Progenitor cell of endocrine pancreas (in vitro differentiated cells): ENCODE measurements around the gene CALML3. TPM values are rescaled to one million over a fixed set of nuclear protein-coding genes. Genes with fewer than 3 reads are reported as not detected.

Experiments
- DNase-seq: peaks from one replicate; pipeline ENCODE4 v3.0.0; 2021; ENCODE audit warnings: low spot score; ENCODE audit not compliant: unreplicated experiment
- H3K27ac Mint-ChIP-seq: 2 replicates; pipeline ENCODE4 v1.8.0; 2021; ENCODE audit warnings: mild to moderate bottlenecking, moderate library complexity, mixed read lengths
- H3K27me3 Mint-ChIP-seq: 2 replicates; pipeline ENCODE4 v1.8.0; 2021; ENCODE audit warnings: mixed read lengths
- H3K36me3 Mint-ChIP-seq: 2 replicates; pipeline ENCODE4 v1.8.0; 2022; ENCODE audit warnings: mixed read lengths; ENCODE audit not compliant: insufficient read depth
- H3K4me1 Mint-ChIP-seq: 2 replicates; pipeline ENCODE4 v1.8.0; 2021; ENCODE audit warnings: low read depth, mixed read lengths
- H3K4me3 Mint-ChIP-seq: 2 replicates; pipeline ENCODE4 v1.8.0; 2021; ENCODE audit warnings: low read depth, mild to moderate bottlenecking, moderate library complexity, mixed read lengths
- H3K9me3 Mint-ChIP-seq: 2 replicates; pipeline ENCODE4 v1.8.0; 2021; ENCODE audit warnings: low read depth, mixed read lengths
- total RNA-seq: library from RNA; stranded (reverse); gene quantifications from 2 replicates; pipeline ENCODE4 v1.2.1, GENCODE V29; 2021
- TF ChIP-seq, protein P1 (sequence below): fragments of 200-600 bp; sonication (generic); IDR thresholded peaks from one replicate; pipeline ENCODE4 v1.5.0; 2021; ENCODE audit warnings: antibody characterized with exemption, mild to moderate bottlenecking; ENCODE audit not compliant: unreplicated experiment

CALML3 gene
- total RNA-seq, 1 donor from 2014 or later = not detected

DNA sequence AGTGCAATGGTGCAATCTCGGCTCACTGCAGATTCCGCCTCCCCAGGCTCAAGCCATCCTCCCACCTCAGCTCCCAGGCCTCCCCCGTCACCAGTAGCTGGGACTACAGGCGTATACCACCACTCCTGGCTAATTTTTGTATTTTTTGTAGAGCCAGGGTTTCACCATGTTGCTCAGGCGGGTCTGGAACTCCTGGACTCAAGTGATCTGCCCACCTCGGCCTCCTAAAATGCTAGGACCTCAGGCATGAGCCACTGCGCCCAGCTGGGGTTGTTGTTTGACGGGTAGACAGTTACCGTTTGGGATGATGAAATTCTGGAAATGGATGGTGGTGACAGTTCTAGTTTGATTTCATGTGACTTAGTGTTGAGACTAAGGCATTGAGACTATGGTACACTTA is 15.3 kb downstream of the CALML3 start:
- no peak overlapping the region for H3K4me3 Mint-ChIP-seq
- TF ChIP-seq, protein P1, sequence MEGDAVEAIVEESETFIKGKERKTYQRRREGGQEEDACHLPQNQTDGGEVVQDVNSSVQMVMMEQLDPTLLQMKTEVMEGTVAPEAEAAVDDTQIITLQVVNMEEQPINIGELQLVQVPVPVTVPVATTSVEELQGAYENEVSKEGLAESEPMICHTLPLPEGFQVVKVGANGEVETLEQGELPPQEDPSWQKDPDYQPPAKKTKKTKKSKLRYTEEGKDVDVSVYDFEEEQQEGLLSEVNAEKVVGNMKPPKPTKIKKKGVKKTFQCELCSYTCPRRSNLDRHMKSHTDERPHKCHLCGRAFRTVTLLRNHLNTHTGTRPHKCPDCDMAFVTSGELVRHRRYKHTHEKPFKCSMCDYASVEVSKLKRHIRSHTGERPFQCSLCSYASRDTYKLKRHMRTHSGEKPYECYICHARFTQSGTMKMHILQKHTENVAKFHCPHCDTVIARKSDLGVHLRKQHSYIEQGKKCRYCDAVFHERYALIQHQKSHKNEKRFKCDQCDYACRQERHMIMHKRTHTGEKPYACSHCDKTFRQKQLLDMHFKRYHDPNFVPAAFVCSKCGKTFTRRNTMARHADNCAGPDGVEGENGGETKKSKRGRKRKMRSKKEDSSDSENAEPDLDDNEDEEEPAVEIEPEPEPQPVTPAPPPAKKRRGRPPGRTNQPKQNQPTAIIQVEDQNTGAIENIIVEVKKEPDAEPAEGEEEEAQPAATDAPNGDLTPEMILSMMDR = no peak
- no peak overlapping the region for H3K27ac Mint-ChIP-seq
- DNase-seq = no peak
- H3K36me3 Mint-ChIP-seq = peaks cover 4% of the 10 kb centered on the region
- peaks cover 12% of the 10 kb centered on the region for H3K9me3 Mint-ChIP-seq
- H3K4me1 Mint-ChIP-seq = peaks cover 8% of the 10 kb centered on the region
- H3K27me3 Mint-ChIP-seq = no peaks in the 10 kb centered on the region

DNA sequence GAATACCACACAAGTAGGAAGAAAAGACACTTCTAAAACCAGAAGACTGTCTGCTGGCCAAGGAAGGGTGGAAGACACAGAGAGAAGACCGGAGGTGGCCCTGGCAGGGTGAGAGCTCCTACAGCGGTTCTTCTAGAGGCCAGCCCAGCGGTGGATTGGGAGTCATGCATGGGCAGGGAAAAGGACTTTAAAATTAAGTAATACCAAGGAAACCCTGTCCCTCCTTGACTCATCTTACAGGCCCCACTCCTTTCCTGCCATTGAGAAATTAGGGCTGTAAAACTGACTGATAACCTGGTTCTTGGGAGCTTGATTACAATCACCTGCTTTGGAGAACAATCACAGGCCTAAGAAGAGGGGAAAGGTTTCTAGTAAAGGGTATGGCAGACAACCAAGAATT is 16.1 kb downstream of the CALML3 start:
- Mint-ChIP-seq H3K4me3 (no peak overlapping the region), H3K4me1 (peaks cover 8% of the 10 kb centered on the region), H3K27me3 (no peaks in the 10 kb centered on the region), H3K9me3 (peaks cover 12% of the 10 kb centered on the region), H3K27ac (no peak overlapping the region), H3K36me3 (peaks cover 4% of the 10 kb centered on the region)
- TF ChIP-seq, protein P1 = no peak
- no peak for DNase-seq

GRCh38 chr10:5542100-5542499 is 17.3 kb downstream of the CALML3 start:
- DNase-seq = no peak
- no peaks in the 10 kb centered on the region for H3K27me3 Mint-ChIP-seq
- H3K9me3 Mint-ChIP-seq = peaks cover 12% of the 10 kb centered on the region
- TF ChIP-seq, protein P1 = no peak
- no peak overlapping the region for H3K27ac Mint-ChIP-seq
- H3K4me3 Mint-ChIP-seq = no peak overlapping the region
- peaks cover 8% of the 10 kb centered on the region for H3K4me1 Mint-ChIP-seq
- peaks cover 4% of the 10 kb centered on the region for H3K36me3 Mint-ChIP-seq

DNA sequence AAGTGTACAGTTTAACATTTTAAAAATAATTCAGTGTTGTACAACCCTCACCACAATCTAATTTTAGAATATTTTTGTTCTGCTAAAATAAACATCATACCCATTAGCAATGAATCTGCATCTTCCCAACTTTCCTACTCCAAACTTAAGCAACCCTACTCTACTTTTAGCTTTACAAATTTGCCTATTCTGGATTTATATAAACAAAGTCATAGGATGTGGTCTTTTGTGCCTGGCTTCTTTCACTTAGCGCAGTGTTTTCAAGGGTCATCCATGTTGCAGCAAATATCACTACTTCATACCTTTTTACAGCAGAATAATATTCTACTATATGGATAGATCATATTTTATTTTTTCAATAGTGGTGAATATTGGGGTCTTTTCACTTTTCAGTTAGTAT is 18.9 kb downstream of the CALML3 start:
- no peak overlapping the region for H3K4me3 Mint-ChIP-seq
- H3K9me3 Mint-ChIP-seq = peaks cover 12% of the 10 kb centered on the region
- DNase-seq = no peak
- TF ChIP-seq, protein P1 = no peak
- peaks cover 4% of the 10 kb centered on the region for H3K36me3 Mint-ChIP-seq
- H3K27me3 Mint-ChIP-seq = no peaks in the 10 kb centered on the region
- no peak overlapping the region for H3K27ac Mint-ChIP-seq
- H3K4me1 Mint-ChIP-seq = peaks cover 5% of the 10 kb centered on the region

GRCh38 chr10:5544216-5544805 is 19.6 kb downstream of the CALML3 start:
- H3K36me3 Mint-ChIP-seq = peaks cover 4% of the 10 kb centered on the region
- H3K4me3 Mint-ChIP-seq = no peak overlapping the region
- H3K27me3 Mint-ChIP-seq = no peaks in the 10 kb centered on the region
- peaks cover 12% of the 10 kb centered on the region for H3K9me3 Mint-ChIP-seq
- TF ChIP-seq, protein P1 = no peak
- no peak for DNase-seq
- no peak overlapping the region for H3K27ac Mint-ChIP-seq
- H3K4me1 Mint-ChIP-seq = peaks cover 1% of the 10 kb centered on the region
